WTC11 (cell line): ENCODE results near the gene CLEC14A. TPM values are rescaled to one million over a fixed set of nuclear protein-coding genes. Genes with fewer than 3 reads are reported as not detected.
A peak's percentile ranks its signal among the peaks of the same experiment; 100 is the strongest.

Experiments used
- AR ChIP-seq: fragments of 250-450 bp; sonication (Bioruptor Pico); IDR thresholded peaks from 2 replicates; pipeline ENCODE4 v1.9.0; 2021; ENCODE audit warnings: mild to moderate bottlenecking
- ARID4B ChIP-seq: sonication (generic); formaldehyde crosslinking; IDR thresholded peaks from 2 replicates; pipeline ENCODE4 v1.8.0; 2023; ENCODE audit warnings: missing genetic modification reagents, mild to moderate bottlenecking, borderline replicate concordance
- E2F1 ChIP-seq: sonication (generic); formaldehyde crosslinking; IDR thresholded peaks from 2 replicates; pipeline ENCODE4 v1.8.0; 2022; ENCODE audit warnings: mild to moderate bottlenecking, missing genetic modification reagents
- E2F4 ChIP-seq: sonication (generic); formaldehyde crosslinking; IDR thresholded peaks from 2 replicates; pipeline ENCODE4 v1.8.1; 2022; ENCODE audit warnings: low read depth, mild to moderate bottlenecking, moderate library complexity, missing genetic modification reagents, borderline replicate concordance
- ERG ChIP-seq: fragments of 250-450 bp; sonication (Bioruptor Pico); IDR thresholded peaks from 2 replicates; pipeline ENCODE4 v1.8.0; 2021; ENCODE audit warnings: mild to moderate bottlenecking
- FOXJ3 ChIP-seq: sonication (generic); formaldehyde crosslinking; IDR thresholded peaks from 2 replicates; pipeline ENCODE4 v1.9.0; 2021; ENCODE audit warnings: missing genetic modification reagents, mild to moderate bottlenecking, borderline replicate concordance
- MYBL2 ChIP-seq: sonication (generic); formaldehyde crosslinking; IDR thresholded peaks from 2 replicates; pipeline ENCODE4 v1.8.1; 2023; ENCODE audit warnings: mild to moderate bottlenecking, moderate library complexity, missing genetic modification reagents
- NFATC4 ChIP-seq: fragments of 250-450 bp; sonication (Bioruptor Pico); IDR thresholded peaks from 2 replicates; pipeline ENCODE4 v1.9.0; 2021; ENCODE audit warnings: mild to moderate bottlenecking
- SMAD4 ChIP-seq: sonication (generic); formaldehyde crosslinking; IDR thresholded peaks from 2 replicates; pipeline ENCODE4 v1.8.0; 2022; ENCODE audit warnings: mild to moderate bottlenecking, missing genetic modification reagents
- ZMAT4 ChIP-seq: fragments of 250-450 bp; sonication (Bioruptor Pico); IDR thresholded peaks from 2 replicates; pipeline ENCODE4 v1.9.0; 2021; ENCODE audit warnings: mild to moderate bottlenecking
- ZNF263 ChIP-seq: sonication (generic); formaldehyde crosslinking; IDR thresholded peaks from 2 replicates; pipeline ENCODE4 v1.8.1; 2022; ENCODE audit warnings: low read depth, mild to moderate bottlenecking, moderate library complexity, missing genetic modification reagents
- total RNA-seq: library from RNA; stranded (reverse); gene quantifications from 3 replicates; pipeline ENCODE4 v1.2.3, GENCODE V29; 2021
- TF ChIP-seq, protein P1 (sequence below): sonication (generic); formaldehyde crosslinking; IDR thresholded peaks from 2 replicates; pipeline ENCODE4 v1.8.0; 2023; ENCODE audit warnings: mild to moderate bottlenecking, missing genetic modification reagents
- TF ChIP-seq, protein P2 (sequence below): fragments of 250-450 bp; sonication (Bioruptor Pico); conservative IDR thresholded peaks from 2 replicates; pipeline ENCODE4 v1.9.0; 2021; ENCODE audit warnings: mild to moderate bottlenecking
- TF ChIP-seq, protein P3 (sequence below): fragments of 250-450 bp; sonication (Bioruptor Pico); IDR thresholded peaks from 2 replicates; pipeline ENCODE4 v1.9.0; 2021; ENCODE audit warnings: mild to moderate bottlenecking, borderline replicate concordance

CLEC14A gene
- total RNA-seq, 1 experiment from 2014 or later: 0.15 TPM

DNA sequence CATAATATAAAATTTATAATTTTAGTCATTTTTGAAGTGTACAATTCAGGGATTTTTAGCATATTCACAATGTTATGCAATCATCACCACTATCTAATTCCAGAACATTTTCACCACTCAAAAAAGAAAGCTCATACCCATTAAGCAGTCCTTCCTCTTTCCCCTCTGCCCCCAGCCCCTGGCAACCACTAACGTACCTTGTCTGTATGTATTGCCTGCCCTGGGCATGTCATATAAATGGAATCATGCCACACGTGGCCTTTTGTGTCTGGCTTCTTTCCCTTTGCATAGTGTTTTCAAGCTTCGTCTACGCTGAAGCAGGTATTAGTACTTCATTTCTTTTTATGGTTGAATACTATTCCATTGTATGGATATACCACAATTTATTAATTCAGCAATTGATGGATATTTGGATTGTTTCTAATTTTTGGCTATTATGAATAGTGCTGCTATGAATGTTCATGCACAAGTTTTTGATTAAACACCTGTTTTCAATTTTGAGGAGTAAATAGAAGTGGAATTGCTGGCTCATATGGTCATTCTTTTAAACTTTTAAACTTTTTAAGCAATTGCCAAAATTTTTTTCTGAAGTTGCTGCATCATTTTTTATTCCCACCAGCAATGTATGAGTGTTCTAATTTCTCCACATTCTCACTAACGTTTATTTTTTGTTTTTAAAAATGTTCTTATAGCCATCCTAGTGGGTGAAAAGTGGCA is 49.8 kb downstream of the CLEC14A start (continued):
- TF ChIP-seq, protein P1, sequence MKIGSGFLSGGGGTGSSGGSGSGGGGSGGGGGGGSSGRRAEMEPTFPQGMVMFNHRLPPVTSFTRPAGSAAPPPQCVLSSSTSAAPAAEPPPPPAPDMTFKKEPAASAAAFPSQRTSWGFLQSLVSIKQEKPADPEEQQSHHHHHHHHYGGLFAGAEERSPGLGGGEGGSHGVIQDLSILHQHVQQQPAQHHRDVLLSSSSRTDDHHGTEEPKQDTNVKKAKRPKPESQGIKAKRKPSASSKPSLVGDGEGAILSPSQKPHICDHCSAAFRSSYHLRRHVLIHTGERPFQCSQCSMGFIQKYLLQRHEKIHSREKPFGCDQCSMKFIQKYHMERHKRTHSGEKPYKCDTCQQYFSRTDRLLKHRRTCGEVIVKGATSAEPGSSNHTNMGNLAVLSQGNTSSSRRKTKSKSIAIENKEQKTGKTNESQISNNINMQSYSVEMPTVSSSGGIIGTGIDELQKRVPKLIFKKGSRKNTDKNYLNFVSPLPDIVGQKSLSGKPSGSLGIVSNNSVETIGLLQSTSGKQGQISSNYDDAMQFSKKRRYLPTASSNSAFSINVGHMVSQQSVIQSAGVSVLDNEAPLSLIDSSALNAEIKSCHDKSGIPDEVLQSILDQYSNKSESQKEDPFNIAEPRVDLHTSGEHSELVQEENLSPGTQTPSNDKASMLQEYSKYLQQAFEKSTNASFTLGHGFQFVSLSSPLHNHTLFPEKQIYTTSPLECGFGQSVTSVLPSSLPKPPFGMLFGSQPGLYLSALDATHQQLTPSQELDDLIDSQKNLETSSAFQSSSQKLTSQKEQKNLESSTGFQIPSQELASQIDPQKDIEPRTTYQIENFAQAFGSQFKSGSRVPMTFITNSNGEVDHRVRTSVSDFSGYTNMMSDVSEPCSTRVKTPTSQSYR (CRISPR knock-in tag): no peak
- TF ChIP-seq MYBL2 (CRISPR knock-in tag): no peak
- peak; percentile 91 for TF ChIP-seq ZMAT4
- no peak for TF ChIP-seq ZNF263 (CRISPR knock-in tag)
- peak; percentile 91 for TF ChIP-seq ERG (CRISPR knock-in tag)
- peak; percentile 94 for TF ChIP-seq NFATC4 (CRISPR knock-in tag)
- TF ChIP-seq FOXJ3 (CRISPR knock-in tag): no peak
- TF ChIP-seq AR (CRISPR knock-in tag): peak; percentile 98
- no peak for TF ChIP-seq E2F4 (CRISPR knock-in tag)
- TF ChIP-seq SMAD4: no peak
- no peak for TF ChIP-seq E2F1 (CRISPR knock-in tag)
- TF ChIP-seq, protein P2, sequence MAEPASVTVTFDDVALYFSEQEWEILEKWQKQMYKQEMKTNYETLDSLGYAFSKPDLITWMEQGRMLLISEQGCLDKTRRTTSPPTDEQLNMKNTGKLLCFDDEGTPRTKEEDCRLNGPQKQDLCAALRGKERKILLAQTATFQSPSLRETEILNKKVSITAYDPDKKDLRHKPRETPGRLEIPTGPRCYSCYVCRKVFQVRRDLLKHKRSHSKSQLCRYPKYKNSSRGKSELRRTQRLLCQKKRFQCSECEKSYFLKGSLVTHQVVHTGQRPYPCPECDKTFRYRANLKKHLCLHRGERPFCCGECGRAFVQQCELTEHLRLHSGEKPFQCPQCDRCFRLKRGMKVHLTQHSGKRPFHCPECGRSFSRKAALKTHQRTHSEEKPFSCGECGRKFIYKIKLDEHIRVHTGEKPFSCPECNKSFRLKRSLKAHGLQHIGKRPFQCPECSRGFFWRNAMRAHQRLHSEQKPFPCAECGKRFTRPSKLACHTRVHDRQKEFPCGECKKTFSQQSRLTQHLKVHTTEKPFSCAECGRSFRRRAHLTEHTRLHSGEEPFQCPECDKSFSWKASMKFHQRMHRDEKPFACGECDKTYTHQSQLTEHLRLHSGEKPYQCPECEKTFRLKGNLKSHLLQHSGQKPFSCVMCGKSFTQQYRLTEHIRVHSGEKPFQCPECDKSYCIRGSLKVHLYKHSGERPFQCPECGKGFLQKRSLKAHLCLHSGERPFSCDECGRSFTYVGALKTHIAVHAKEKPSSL (CRISPR knock-in tag): peak; percentile 93
- no peak for TF ChIP-seq ARID4B (CRISPR knock-in tag)
- TF ChIP-seq, protein P3, sequence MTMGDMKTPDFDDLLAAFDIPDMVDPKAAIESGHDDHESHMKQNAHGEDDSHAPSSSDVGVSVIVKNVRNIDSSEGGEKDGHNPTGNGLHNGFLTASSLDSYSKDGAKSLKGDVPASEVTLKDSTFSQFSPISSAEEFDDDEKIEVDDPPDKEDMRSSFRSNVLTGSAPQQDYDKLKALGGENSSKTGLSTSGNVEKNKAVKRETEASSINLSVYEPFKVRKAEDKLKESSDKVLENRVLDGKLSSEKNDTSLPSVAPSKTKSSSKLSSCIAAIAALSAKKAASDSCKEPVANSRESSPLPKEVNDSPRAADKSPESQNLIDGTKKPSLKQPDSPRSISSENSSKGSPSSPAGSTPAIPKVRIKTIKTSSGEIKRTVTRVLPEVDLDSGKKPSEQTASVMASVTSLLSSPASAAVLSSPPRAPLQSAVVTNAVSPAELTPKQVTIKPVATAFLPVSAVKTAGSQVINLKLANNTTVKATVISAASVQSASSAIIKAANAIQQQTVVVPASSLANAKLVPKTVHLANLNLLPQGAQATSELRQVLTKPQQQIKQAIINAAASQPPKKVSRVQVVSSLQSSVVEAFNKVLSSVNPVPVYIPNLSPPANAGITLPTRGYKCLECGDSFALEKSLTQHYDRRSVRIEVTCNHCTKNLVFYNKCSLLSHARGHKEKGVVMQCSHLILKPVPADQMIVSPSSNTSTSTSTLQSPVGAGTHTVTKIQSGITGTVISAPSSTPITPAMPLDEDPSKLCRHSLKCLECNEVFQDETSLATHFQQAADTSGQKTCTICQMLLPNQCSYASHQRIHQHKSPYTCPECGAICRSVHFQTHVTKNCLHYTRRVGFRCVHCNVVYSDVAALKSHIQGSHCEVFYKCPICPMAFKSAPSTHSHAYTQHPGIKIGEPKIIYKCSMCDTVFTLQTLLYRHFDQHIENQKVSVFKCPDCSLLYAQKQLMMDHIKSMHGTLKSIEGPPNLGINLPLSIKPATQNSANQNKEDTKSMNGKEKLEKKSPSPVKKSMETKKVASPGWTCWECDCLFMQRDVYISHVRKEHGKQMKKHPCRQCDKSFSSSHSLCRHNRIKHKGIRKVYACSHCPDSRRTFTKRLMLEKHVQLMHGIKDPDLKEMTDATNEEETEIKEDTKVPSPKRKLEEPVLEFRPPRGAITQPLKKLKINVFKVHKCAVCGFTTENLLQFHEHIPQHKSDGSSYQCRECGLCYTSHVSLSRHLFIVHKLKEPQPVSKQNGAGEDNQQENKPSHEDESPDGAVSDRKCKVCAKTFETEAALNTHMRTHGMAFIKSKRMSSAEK (CRISPR knock-in tag): peak; percentile 95
